GM19035 (cell line): Measurements from ENCODE around the gene MYO18B.
"Not testable (repeated sequence)": the region's sequence is repeated elsewhere in the genome, so short reads cannot be mapped to it uniquely, and the experiment has no call there.

Experiments
- ATAC-seq: cut with Tn5 transposase; IDR thresholded peaks from one replicate; pipeline ENCODE4 v1.9.1; 2021; ENCODE audit not compliant: unreplicated experiment

The MYO18B gene

DNA sequence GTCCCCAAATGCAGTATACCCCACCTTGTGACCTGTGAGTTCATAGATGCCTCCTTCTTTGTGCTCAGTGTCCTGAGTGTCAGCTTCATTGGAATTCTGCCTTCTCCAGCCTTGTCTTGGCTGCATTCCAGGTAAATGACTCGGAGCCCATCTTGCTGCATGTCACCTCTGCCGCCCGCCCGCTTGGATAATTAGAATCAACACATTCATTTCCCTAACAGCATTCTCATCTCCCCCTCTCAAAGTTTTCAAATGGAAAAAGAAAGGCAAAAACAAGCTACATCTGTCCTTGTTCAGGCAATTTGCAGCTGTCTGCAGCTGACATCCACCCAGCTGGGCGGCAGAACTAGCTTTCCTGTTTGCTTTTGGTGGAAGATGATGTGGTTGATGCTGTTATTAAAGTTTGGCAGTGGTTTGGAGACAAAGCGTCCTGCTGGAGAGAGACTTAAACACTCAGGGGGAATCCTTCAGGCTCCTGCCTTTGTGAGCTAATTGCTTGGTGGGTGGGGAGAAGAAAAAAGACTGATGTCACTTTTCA is 228.5 kb downstream of the MYO18B start:
- ATAC-seq, result no peak

GRCh38 chr22:25970999-25971811 is 229.2 kb downstream of the MYO18B start:
- ATAC-seq, result no peak

- no peak for ATAC-seq
These were observed 230.4 kb downstream of the MYO18B start for GRCh38 chr22:25972397-25972796.

GRCh38 chr22:25976356-25976755 is 234.4 kb downstream of the MYO18B start:
- no peak for ATAC-seq

DNA sequence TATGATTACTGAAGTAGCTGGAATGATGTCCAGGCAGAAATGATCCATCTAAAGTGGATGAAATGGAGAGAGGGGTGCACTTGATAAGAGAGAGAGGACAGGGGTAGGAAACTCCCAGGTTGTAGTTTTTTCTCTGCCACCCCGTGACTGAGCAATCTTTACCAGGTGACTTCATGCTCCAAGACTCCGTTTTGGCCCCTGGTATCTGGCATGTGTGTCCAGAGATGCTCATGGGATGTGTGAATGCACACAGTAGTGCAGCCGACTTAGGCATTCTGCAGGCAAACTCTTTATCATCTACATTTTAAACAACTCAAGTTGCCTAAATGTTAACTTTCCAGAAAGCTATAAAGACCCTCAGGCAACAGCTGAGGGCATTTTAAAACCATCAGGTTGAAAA is 238.0 kb downstream of the MYO18B start:
- ATAC-seq, result no peak

DNA sequence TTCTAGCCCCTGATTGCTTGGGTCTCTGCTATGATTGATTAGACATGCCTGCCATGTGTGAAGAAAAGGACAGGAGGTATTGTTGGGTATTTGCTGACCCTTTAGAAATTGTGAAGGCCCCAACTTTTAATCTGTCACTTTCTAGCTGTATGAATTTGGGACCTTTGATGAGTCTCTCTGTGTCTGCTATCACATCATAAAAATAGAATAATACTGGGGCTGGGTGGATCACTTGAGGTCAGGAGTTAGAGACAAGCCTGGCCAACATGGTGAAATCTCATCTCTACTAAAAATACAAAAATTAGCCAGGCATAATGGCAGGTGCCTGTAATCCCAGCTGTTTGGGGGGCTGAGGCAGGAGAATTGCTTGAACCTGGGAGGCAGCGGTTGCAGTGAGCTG is 242.9 kb downstream of the MYO18B start:
- not testable (repeated sequence) for ATAC-seq

DNA sequence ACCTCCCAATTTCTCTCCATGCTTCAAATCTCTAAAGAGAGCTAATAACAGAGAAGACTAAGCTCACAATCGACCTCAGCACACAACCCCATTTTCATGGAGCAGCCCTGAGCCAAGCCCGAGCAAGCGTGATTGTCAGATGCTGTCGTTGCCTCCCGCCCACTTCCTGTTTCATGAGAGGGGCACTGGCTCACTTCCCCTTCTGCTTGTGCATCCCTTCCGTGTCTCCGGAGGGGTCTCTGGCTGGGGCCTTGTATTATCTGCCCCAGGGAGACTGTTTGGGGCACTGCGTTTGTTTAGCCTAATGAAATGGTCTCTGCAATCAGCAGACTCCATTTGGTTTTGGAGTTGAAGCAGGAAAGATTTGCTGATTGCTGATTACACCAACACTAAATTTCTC is 246.0 kb downstream of the MYO18B start:
- ATAC-seq, result no peak

- no peak for ATAC-seq
These were observed 249.0 kb downstream of the MYO18B start for GRCh38 chr22:25990940-25991339.

- ATAC-seq, result no peak
These were observed 250.3 kb downstream of the MYO18B start for GRCh38 chr22:25992331-25992730.

DNA sequence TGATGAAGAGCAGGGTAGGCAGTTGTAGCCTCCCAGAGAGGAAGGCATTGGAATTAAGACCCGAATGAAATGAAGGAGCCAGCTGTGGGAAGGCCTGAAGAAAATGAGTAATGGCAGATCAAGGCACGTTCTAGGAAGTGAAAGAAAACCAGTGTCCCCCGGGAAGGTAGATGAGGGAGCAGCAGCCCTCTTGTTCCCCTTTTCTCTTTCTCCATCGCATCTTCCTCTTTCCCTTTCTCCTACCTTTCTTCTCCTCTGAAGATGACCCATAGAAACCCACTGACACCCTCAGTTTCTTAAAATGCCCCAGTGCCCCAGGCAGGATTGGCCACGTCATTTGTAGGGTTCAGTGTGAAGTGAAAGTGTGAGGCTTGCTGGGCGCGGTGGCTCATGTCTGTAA is 254.7 kb downstream of the MYO18B start:
- no peak for ATAC-seq

DNA sequence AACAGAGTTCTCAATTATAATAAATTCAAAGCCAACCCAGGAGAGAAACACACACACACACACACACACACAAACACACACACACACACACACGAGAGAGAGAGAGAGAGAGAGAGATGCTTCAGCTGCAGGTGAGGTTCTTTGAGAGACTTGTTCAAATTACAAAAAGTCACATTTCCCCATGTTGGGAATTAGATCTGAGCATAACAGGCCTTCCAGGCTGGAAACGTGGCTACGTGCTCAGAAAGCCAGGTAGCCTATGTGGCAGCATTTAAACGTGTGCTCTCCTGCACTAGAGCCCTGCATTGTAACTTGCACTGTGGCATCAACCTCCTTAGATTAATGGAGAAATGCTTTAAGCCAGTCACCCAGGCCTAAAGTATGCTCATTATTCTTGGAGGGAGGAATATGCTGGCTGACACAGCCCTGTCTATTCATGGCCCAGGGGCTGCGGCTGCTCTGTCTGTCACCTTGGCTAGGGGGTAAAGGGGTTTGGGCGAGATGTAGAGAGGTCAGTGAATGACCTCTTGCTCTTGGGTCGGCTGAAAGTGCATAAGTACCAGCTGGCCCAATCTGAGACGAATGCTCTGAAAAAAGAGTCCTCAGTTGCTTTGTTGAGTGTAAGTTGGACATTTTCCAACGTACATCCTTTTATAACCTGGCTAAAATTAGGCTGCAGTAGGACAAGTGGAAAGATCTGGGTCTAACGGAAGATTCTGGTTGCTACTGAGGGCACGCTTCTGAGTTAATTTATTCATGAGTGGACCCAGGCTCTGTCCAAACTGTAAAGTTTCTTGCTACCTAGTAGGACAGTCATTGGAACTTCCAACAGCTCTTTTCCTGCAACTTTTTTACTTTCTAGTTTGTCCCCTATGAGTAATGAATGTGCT is 256.1 kb downstream of the MYO18B start:
- no peak for ATAC-seq

- no peak for ATAC-seq
These were observed 260.5 kb downstream of the MYO18B start for GRCh38 chr22:26002456-26002855.

DNA sequence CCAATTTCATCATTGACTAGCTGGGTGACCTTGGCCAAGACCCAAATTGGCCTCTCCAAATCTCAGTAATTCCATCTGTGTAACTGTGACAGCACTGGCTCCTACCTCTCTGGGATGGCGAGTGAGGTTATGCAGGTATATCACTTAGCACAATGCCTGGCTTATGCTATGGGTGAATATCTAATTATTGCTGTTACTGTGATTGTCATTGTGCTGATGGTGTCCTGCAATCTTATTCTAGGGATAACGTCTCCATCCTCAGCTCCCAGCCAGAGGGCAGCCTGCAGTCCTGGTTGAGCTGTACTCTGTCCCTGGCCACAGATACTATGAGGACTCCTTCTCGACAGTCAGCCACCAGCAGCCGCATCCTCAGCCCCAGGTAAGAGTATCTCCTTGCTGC is 262.5 kb downstream of the MYO18B start:
- no peak for ATAC-seq

DNA sequence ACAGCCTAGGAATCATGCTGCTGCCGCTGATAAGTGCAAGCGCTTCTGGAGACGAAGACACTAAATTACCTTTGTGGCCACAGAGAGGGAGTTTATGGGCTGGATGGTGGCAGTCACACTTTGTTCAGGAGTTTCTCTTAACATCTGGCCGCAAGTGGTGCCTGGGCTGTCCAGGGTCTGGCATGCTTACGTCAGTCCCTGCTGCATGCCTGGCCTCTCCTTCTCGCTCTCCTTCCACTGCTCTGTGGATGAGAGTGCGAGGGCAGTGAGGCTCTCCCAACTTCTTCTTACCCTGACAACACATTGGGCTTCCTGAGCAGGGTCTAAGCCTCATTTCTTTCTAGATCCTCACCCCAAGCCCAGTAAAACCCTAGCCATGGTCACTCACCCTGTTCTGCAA is 266.6 kb downstream of the MYO18B start:
- ATAC-seq, result no peak

DNA sequence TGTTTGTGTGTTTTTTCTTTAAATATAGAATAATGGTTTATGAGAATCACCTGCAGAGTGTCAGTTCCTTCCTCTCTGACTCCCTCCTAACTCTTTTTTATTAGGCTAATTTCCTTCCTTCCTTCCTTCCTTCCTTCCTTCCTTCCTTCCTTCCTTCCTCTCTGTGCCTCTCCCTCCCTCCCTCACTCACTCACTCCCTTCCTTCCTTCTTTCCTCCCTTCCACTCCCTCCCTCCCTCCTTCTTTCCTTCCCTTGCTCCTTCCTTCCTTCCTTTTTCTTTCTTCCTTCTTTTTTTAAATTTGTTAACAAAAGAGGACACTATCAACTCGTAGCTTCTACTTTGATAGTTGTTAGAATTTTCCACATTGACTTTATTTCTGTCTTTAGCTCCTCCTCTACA is 274.9 kb downstream of the MYO18B start:
- no peak for ATAC-seq

- no peak for ATAC-seq
These were observed 275.9 kb downstream of the MYO18B start for GRCh38 chr22:26017932-26018331.

- ATAC-seq, result no peak
These were observed 277.6 kb downstream of the MYO18B start for GRCh38 chr22:26019596-26019995.

DNA sequence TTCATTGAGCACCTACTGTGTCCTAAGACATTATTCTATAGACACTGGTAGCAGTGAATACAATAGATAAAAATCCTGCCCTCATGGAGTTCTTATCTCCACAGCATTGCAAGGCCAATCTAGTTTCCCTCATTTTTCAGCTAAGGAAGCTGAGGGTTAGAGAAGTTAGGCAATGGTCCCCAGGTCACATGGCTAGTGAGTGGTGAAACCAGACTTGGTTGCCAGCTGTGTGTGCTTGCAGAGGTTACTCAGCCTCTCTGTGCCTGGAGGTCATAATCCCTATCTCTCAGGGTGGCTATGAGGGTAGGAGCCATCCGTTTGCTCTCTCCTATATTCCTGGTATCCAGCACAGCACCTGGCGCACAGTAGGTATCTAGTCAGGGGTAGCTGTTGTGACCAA is 279.5 kb downstream of the MYO18B start:
- no peak for ATAC-seq

GRCh38 chr22:26023104-26023775 is 281.3 kb downstream of the MYO18B start:
- no peak for ATAC-seq

DNA sequence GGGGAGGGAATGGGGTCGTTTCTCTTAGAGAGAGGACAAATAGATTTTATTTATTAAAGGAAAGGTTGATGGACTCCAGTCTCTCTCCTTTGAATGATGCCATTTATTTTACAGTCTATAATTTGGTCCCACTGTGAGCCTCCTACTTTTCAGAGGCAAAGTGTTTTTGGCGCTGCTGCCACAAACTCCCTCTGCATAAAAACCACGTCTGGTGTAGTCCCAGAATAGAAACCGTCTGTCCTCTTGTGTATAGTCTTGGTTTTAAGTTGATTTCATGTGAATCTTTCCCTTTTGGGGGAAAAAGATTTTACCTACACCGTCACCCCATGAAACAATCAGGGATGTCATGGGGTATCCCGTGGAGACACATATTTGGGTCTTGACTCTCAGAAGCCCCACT is 283.6 kb downstream of the MYO18B start:
- no peak for ATAC-seq

DNA sequence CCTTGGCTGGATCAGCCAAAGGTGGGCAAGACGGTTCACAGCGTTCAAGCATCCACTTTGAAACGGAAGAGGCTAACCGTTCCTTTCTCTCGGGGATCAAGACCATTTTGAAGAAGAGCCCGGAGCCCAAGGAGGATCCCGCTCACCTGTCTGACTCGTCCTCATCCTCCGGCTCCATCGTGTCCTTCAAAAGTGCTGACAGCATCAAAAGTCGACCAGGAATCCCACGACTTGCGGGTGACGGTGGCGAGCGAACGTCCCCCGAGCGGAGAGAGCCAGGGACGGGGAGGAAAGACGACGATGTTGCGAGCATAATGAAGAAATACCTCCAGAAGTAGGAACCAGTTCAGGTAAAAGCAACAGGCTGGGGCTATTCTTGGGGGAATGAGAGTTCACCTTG is 285.4 kb downstream of the MYO18B start:
- ATAC-seq, result no peak
